ENCODE data around the gene ELAC2. TPM values are rescaled to one million over a fixed set of nuclear protein-coding genes. Genes with fewer than 3 reads are reported as not detected.

Gene ELAC2
- polyA plus RNA-seq, 1 donor from 2014 or later = 34.6 TPM

GRCh38 chr17:12982224-12982623 is 35.6 kb downstream of the ELAC2 start:
- Histone ChIP-seq H3F3A (ENCODE audit: insufficient read depth, low read length, poor library complexity, severe bottlenecking) (no peaks in the 10 kb centered on the region), H3K9me2 (ENCODE audit: insufficient read depth, low read length) (no peaks in the 10 kb centered on the region), H2AFZ (ENCODE audit: low read depth, low read length) (no peak overlapping the region), H3K9ac (ENCODE audit: low read length) (no peak overlapping the region), H3K9me3 (ENCODE audit: low read length) (no peaks in the 10 kb centered on the region), H3K4me2 (ENCODE audit: low read length) (no peak overlapping the region), H3K4me3 (ENCODE audit: low read length) (no peak overlapping the region), H3K79me2 (replicated peaks; ENCODE audit: insufficient read depth, low read length) (no peaks in the 10 kb centered on the region), H3K27me3 (ENCODE audit: insufficient read depth, low read depth, low read length) (no peaks in the 10 kb centered on the region), H3K36me3 (ENCODE audit: insufficient read depth, low read length) (no peaks in the 10 kb centered on the region), H4K20me1 (ENCODE audit: insufficient read depth) (no peaks in the 10 kb centered on the region), H3K27ac (ENCODE audit: low read length) (no peak overlapping the region)
- TF ChIP-seq REST (IDR thresholded peaks at IDR 0.05; ENCODE audit: borderline replicate concordance) (no peak), POLR2AphosphoS5 (IDR thresholded peaks at IDR 0.05) (no peak), TAF1 (IDR thresholded peaks at IDR 0.05; ENCODE audit: low read depth) (no peak), MXI1 (conservative IDR thresholded peaks at IDR 0.05; ENCODE audit: poor library complexity, severe bottlenecking) (no peak), CTCF (IDR thresholded peaks at IDR 0.05; ENCODE audit: poor library complexity, severe bottlenecking) (no peak)

- Histone ChIP-seq H3K27ac (ENCODE audit: low read length) (no peak overlapping the region), H4K20me1 (ENCODE audit: insufficient read depth) (no peaks in the 10 kb centered on the region), H3K9me2 (ENCODE audit: insufficient read depth, low read length) (no peaks in the 10 kb centered on the region), H3K36me3 (ENCODE audit: insufficient read depth, low read length) (no peaks in the 10 kb centered on the region), H3K79me2 (replicated peaks; ENCODE audit: insufficient read depth, low read length) (no peaks in the 10 kb centered on the region), H3K4me3 (ENCODE audit: low read length) (no peak overlapping the region), H3K9ac (ENCODE audit: low read length) (no peak overlapping the region), H3K4me2 (ENCODE audit: low read length) (no peak overlapping the region), H2AFZ (ENCODE audit: low read depth, low read length) (no peak overlapping the region), H3K9me3 (ENCODE audit: low read length) (no peaks in the 10 kb centered on the region), H3K27me3 (ENCODE audit: insufficient read depth, low read depth, low read length) (no peaks in the 10 kb centered on the region), H3F3A (ENCODE audit: insufficient read depth, low read length, poor library complexity, severe bottlenecking) (no peaks in the 10 kb centered on the region)
- TF ChIP-seq CTCF (IDR thresholded peaks at IDR 0.05; ENCODE audit: poor library complexity, severe bottlenecking) (no peak), POLR2AphosphoS5 (IDR thresholded peaks at IDR 0.05) (no peak), REST (IDR thresholded peaks at IDR 0.05; ENCODE audit: borderline replicate concordance) (no peak), MXI1 (conservative IDR thresholded peaks at IDR 0.05; ENCODE audit: poor library complexity, severe bottlenecking) (no peak), SMC3 (conservative IDR thresholded peaks at IDR 0.05; ENCODE audit: poor library complexity) (no peak), EZH2 (IDR thresholded peaks at IDR 0.05; ENCODE audit: borderline replicate concordance, insufficient read depth, low read length, poor library complexity, severe bottlenecking) (no peak), RAD21 (conservative IDR thresholded peaks at IDR 0.05) (no peak), TAF1 (IDR thresholded peaks at IDR 0.05; ENCODE audit: low read depth) (no peak), EP300 (conservative IDR thresholded peaks at IDR 0.05; ENCODE audit: poor library complexity, severe bottlenecking) (no peak)
Measured at GRCh38 chr17:12979826-12980500, 37.9 kb downstream of the ELAC2 start.
